OCI-LY7 (cell line): ENCODE results near the gene CRTAC1.

ENCODE experiments used
- EZH2phosphoT487 ChIP-seq: fragments of 200-600 bp; sonication (generic); IDR thresholded peaks from 2 replicates; pipeline ENCODE4 v1.6.1; 2018; ENCODE audit warnings: low read depth, borderline replicate concordance, mild to moderate bottlenecking, mixed run types, antibody characterized with exemption, low read length, moderate library complexity, mixed read lengths
- TF ChIP-seq, protein P1 (sequence below): fragments of 200-600 bp; sonication (generic); conservative IDR thresholded peaks from 2 replicates; pipeline ENCODE4 v1.5.1; 2014; ENCODE audit warnings: mild to moderate bottlenecking, antibody characterized with exemption, low read length, moderate library complexity, mixed read lengths

DNA sequence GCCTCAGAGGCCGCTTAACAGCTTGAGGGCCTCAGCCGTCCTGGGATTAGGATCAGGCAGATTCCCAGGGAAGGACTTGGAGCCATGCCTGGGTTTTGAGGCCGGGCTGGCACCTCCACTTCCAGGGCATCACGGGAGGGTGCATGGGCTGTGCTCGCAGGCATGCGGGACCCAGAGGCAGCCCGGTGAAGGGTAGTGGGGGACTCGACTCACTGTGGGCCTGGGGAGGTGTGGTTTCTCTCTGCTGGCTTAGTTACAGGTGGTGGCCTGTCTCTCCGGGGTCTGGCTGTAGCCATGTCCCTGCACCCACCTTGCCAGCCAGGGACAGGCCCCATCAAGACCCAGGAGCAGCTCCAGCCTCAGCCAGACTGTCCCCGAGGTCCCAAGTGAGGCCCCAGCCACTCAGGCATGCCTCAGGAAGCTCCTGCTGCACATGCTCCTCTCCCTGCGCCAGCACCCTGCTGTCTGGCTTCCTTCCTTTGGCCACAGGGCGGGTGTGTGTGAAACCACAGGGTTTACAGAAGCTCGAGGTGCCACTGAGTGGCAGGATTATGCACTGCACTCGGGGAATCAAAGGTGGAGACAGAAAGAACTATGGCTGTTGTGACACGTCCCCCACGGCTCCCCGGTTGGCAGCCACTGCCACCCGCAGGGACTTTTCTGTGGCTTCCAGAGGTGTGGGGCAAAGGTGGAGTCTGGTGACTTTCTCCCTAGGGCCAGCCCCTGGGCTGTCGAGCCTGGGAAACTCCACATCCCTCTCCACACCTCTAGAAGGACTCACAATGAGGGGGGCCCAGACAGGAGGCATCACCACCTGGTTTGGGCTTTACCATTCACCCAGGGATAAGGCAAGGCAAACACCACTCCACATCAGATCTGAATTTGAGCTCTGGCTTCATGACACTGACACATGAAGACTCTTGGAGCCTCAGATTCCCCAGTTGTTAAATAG is 161.1 kb downstream of the CRTAC1 start:
- TF ChIP-seq, protein P1, sequence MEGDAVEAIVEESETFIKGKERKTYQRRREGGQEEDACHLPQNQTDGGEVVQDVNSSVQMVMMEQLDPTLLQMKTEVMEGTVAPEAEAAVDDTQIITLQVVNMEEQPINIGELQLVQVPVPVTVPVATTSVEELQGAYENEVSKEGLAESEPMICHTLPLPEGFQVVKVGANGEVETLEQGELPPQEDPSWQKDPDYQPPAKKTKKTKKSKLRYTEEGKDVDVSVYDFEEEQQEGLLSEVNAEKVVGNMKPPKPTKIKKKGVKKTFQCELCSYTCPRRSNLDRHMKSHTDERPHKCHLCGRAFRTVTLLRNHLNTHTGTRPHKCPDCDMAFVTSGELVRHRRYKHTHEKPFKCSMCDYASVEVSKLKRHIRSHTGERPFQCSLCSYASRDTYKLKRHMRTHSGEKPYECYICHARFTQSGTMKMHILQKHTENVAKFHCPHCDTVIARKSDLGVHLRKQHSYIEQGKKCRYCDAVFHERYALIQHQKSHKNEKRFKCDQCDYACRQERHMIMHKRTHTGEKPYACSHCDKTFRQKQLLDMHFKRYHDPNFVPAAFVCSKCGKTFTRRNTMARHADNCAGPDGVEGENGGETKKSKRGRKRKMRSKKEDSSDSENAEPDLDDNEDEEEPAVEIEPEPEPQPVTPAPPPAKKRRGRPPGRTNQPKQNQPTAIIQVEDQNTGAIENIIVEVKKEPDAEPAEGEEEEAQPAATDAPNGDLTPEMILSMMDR: peak; percentile 82
- TF ChIP-seq EZH2phosphoT487: no peak
